Stimulated activated CD4-positive, alpha-beta T cell treated with anti-CD3 and anti-CD28 coated beads, Interleukin-15, amount 100 ng/mL, for 1 hour (primary cell): ENCODE data around the gene PCYT1A.
"Not testable (repeated sequence)": the region's sequence is repeated elsewhere in the genome, so short reads cannot be mapped to it uniquely, and the experiment has no call there.

ENCODE experiments used
- DNase-seq, 2 donors: peaks; one replicate each; pipeline ENCODE4 v3.0.0-alpha.2; 2020; ENCODE audit warnings: low read depth in 1 of 2, low spot score in 1 of 2

Gene PCYT1A

GRCh38 chr3:196193736-196194541 is 93.6 kb downstream of the PCYT1A start:
- no peak for DNase-seq

GRCh38 chr3:196193133-196193735 is 94.3 kb downstream of the PCYT1A start:
- no peak for DNase-seq

- DNase-seq: no peak
These were observed 94.9 kb downstream of the PCYT1A start for GRCh38 chr3:196192524-196193051.

GRCh38 chr3:196192036-196192523 is 95.4 kb downstream of the PCYT1A start:
- DNase-seq: peak in 1 of 2 donors; percentile 27

- DNase-seq: no peak
These were observed 97.8 kb downstream of the PCYT1A start for GRCh38 chr3:196189566-196190347.

GRCh38 chr3:196186651-196187573 is 100.6 kb downstream of the PCYT1A start:
- DNase-seq: no peak

GRCh38 chr3:196184881-196185280 is 102.6 kb downstream of the PCYT1A start:
- no peak for DNase-seq

- not testable (repeated sequence) for DNase-seq
These were observed 103.4 kb downstream of the PCYT1A start for GRCh38 chr3:196184169-196184432.

GRCh38 chr3:196181127-196181546 is 106.4 kb downstream of the PCYT1A start:
- no peak for DNase-seq

- DNase-seq: no peak
These were observed 107.2 kb downstream of the PCYT1A start for GRCh38 chr3:196180346-196180745.
